Endothelial cell of umbilical vein (primary cell): ENCODE measurements around the gene SLC24A3. TPM values are rescaled to one million over a fixed set of nuclear protein-coding genes. Genes with fewer than 3 reads are reported as not detected.

Experiments
- BruUV-seq: library from RNA; stranded (reverse); fragments of 400-500 nt; replicated peaks from 2 replicates; lab custom pipeline; 2021; lab: Mats Ljungman, UMichigan
- CTCF ChIA-PET: fragments of 300-600, 350-600 bp; sonication (Branson Sonifier 250); formaldehyde crosslinking; loops from one replicate; lab custom pipeline; 2021; ENCODE audit warnings: antibody characterized with exemption, inconsistent platforms; lab: Charles Lee
- POLR2A ChIA-PET: fragments of 300-600, 350-600 bp; sonication (Branson Sonifier 250); formaldehyde crosslinking; loops from one replicate; lab custom pipeline; 2021; ENCODE audit warnings: antibody characterized with exemption, inconsistent platforms; lab: Charles Lee
- DNase-seq: peaks from one replicate; pipeline ENCODE4 v3.0.0-alpha.2; 2011; ENCODE audit warnings: low read depth, low spot score
- FAIRE-seq: peaks from 2 replicates; lab custom pipeline; 2011; peaks lifted over from hg19 to GRCh38; lab: Jason Lieb, UNC
- H2AFZ ChIP-seq: 2 replicates; pipeline ENCODE4 v1.6.0; 2012; ENCODE audit warnings: low read depth, low read length, control low read depth, inconsistent platforms
- H3K27ac ChIP-seq: 2 replicates; pipeline ENCODE4 v1.5.1; 2011; ENCODE audit warnings: low read depth, mild to moderate bottlenecking, control low read depth, low read length, moderate library complexity; ENCODE audit not compliant: insufficient read depth
- H3K27me3 ChIP-seq, 2 experiments: 2 replicates each; pipeline versions ENCODE4 v1.6.0 to v1.6.1; 2011; ENCODE audit warnings: low read length in 2 of 2, mixed read lengths in 1 of 2; ENCODE audit not compliant: control insufficient read depth in 2 of 2, insufficient read depth in 2 of 2
- H3K36me3 ChIP-seq, 2 experiments: 2 replicates in 1 of 2; 3 replicates in 1 of 2; pipeline ENCODE4 v1.5.1; 2011; ENCODE audit warnings: low read length in 2 of 2, mild to moderate bottlenecking in 1 of 2, moderate library complexity in 1 of 2; ENCODE audit not compliant: control insufficient read depth in 2 of 2, insufficient read depth in 2 of 2; ENCODE audit errors: extremely low read depth in 1 of 2
- H3K4me1 ChIP-seq: 3 replicates; pipeline ENCODE4 v1.5.1; 2011; ENCODE audit warnings: mild to moderate bottlenecking, low read length; ENCODE audit not compliant: control insufficient read depth, insufficient read depth; ENCODE audit errors: extremely low read depth
- H3K4me2 ChIP-seq: 2 replicates; pipeline ENCODE4 v1.6.1; 2011; ENCODE audit warnings: low read length, control low read depth, mixed read lengths; ENCODE audit not compliant: insufficient read depth
- H3K4me3 ChIP-seq, 3 experiments: fragments of 200-600 bp in 1 of 3; sonication (generic), shearing (Covaris generic) in 1 of 3; replicated peaks in 1 of 3; 2 replicates each; pipeline ENCODE4 v1.5.1; 2011 to 2016; ENCODE audit warnings: control low read depth in 3 of 3, low read length in 3 of 3, mild to moderate bottlenecking in 2 of 3, inconsistent platforms in 1 of 3, low read depth in 1 of 3, moderate library complexity in 1 of 3; ENCODE audit not compliant: insufficient read depth in 1 of 3
- H3K79me2 ChIP-seq: 2 replicates; pipeline ENCODE4 v1.6.0; 2012; ENCODE audit warnings: low read length, inconsistent platforms; ENCODE audit not compliant: control insufficient read depth, insufficient read depth
- H3K9ac ChIP-seq: replicated peaks from 2 replicates; pipeline ENCODE3; 2011; ENCODE audit warnings: low read length, control low read depth; ENCODE audit not compliant: insufficient read depth; ENCODE audit errors: extremely low read depth
- H3K9me1 ChIP-seq: replicated peaks from 3 replicates; pipeline ENCODE4 v1.6.0; 2011; ENCODE audit warnings: mild to moderate bottlenecking, low read length; ENCODE audit not compliant: control insufficient read depth, insufficient read depth; ENCODE audit errors: extremely low read depth
- H3K9me3 ChIP-seq: replicated peaks from 2 replicates; pipeline ENCODE4 v1.5.1; 2012; ENCODE audit warnings: low read length, inconsistent platforms; ENCODE audit not compliant: control insufficient read depth, insufficient read depth
- H4K20me1 ChIP-seq: replicated peaks from 2 replicates; pipeline ENCODE3; 2011; ENCODE audit warnings: mild to moderate bottlenecking, low read length; ENCODE audit not compliant: control insufficient read depth, insufficient read depth; ENCODE audit errors: extremely low read depth
- CTCF ChIP-seq, 2 donors: IDR thresholded peaks; 1 replicate in 1 of 2; 2 replicates in 1 of 2; pipeline ENCODE4 v1.5.1; 2011; ENCODE audit warnings: low read length in 2 of 2, mild to moderate bottlenecking in 2 of 2, moderate library complexity in 2 of 2, control low read depth in 1 of 2, inconsistent platforms in 1 of 2, low read depth in 1 of 2; ENCODE audit not compliant: insufficient read depth in 1 of 2; ENCODE audit errors: extremely low read depth in 1 of 2
- EZH2 ChIP-seq: IDR thresholded peaks from 2 replicates; pipeline ENCODE4 v1.6.1; 2012; ENCODE audit warnings: borderline replicate concordance, low read depth, mild to moderate bottlenecking, moderate library complexity, low read length, inconsistent platforms; ENCODE audit not compliant: severe bottlenecking
- FOS ChIP-seq: IDR thresholded peaks from 2 replicates; pipeline ENCODE4 v1.6.1; 2011; ENCODE audit warnings: mild to moderate bottlenecking, low read length, moderate library complexity, borderline replicate concordance; ENCODE audit not compliant: insufficient read depth
- GATA2 ChIP-seq: IDR thresholded peaks from 2 replicates; pipeline ENCODE4 v1.7.0; 2011; ENCODE audit warnings: low read depth, mild to moderate bottlenecking, moderate library complexity, mixed read lengths, low read length; ENCODE audit not compliant: insufficient read length, insufficient read depth
- MAX ChIP-seq: IDR thresholded peaks from 2 replicates; pipeline ENCODE4 v1.6.1; 2011; ENCODE audit not compliant: insufficient read depth, insufficient read length
- MYC ChIP-seq: IDR thresholded peaks from one replicate; pipeline ENCODE4 v1.6.1; 2011; ENCODE audit warnings: mild to moderate bottlenecking, low read depth, low read length
- POLR2A ChIP-seq: IDR thresholded peaks from 2 replicates; pipeline ENCODE4 v1.6.1; 2012; ENCODE audit warnings: low read depth, mild to moderate bottlenecking, control low read depth, low read length
- POLR2AphosphoS5 ChIP-seq: IDR thresholded peaks from 2 replicates; pipeline ENCODE4 v1.6.1; 2012; ENCODE audit warnings: low read depth, mild to moderate bottlenecking, control low read depth, low read length, moderate library complexity; ENCODE audit not compliant: insufficient read depth
- dilution Hi-C: fragments of 300-500 bp; cut with MboI; formaldehyde crosslinking; loops from one replicate; pipeline ENCODE4 v1.15.0; 2019; ENCODE audit warnings: low sequenced_read_pairs; ENCODE audit not compliant: extremely low pct_ligation_motif_present
- intact Hi-C: fragments of 100-400 bp; cut with micrococcal nuclease; formaldehyde crosslinking; loops from one replicate; pipeline ENCODE4 v1.10.0; 2022
- polyA plus RNA-seq, 4 experiments: library from polyadenylated mRNA; depleted of rRNA in 3 of 4; stranded (reverse) in 3 of 4; unstranded in 1 of 4; fragments of >200 nt; gene quantifications; 2 replicates each; pipeline versions ENCODE4 v1.2.1 to v1.2.3, GENCODE V29; 2011 to 2012; ENCODE audit warnings: missing spikeins in 1 of 4
- total RNA-seq: library from RNA; stranded (reverse); gene quantifications from 2 replicates; pipeline ENCODE4 v1.2.3, GENCODE V29; 2021

The SLC24A3 gene
- total and polyA plus RNA-seq, 2 donors (not counting 3 experiments of a cell fraction or from before 2014, with no cell fraction given) = not detected

DNA sequence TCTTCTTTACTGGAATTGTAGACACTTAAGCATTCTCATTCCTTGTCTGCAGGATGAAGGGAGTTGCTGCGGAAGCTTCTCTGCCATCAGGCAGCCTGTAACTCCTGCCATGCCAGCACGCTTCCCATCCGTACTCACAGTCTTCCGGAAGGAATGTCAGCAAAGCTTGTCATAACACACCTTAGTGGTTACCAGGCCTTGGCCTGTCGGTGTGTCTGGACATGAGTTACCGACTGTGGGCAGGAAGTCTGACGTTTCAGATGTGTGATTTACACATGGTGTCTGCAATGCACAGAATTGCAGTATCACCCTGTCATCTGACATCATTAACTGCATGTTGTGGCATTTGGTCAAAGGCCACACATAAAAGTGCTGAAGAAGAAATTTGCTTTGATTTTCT, 102.2 kb downstream of the SLC24A3 start:
- Histone ChIP-seq H3K9me1 (no peaks in the 10 kb centered on the region), H3K4me3 (no peak overlapping the region), H3K36me3 (no peaks in the 10 kb centered on the region), H3K4me2 (no peak overlapping the region), H3K4me1 (no peaks in the 10 kb centered on the region), H3K9me3 (no peaks in the 10 kb centered on the region), H3K27me3 (no peaks in the 10 kb centered on the region), H3K27ac (no peak overlapping the region), H3K79me2 (no peaks in the 10 kb centered on the region), H2AFZ (no peak overlapping the region), H3K9ac (no peak overlapping the region), H4K20me1 (no peaks in the 10 kb centered on the region)
- dilution Hi-C loops = no loop called here
- no peak for FAIRE-seq
- intact Hi-C loops = no loop called here
- CTCF ChIA-PET = no interaction called here
- BruUV-seq = no TSS peak
- no peak for TF ChIP-seq MAX
- no peak for TF ChIP-seq FOS
- TF ChIP-seq GATA2 = no peak
- TF ChIP-seq POLR2A = no peak
- TF ChIP-seq POLR2AphosphoS5 = no peak
- TF ChIP-seq EZH2 = no peak
- no peak for DNase-seq
- POLR2A ChIA-PET = no interaction called here

- intact Hi-C loops = no loop called here
Measured at GRCh38 chr20:19317237-19318069, 105.0 kb downstream of the SLC24A3 start.

More at GRCh38 chr20:19317237-19318069, 105.0 kb downstream of the SLC24A3 start:
- Histone ChIP-seq H4K20me1 (no peaks in the 10 kb centered on the region), H3K9ac (no peak overlapping the region), H3K27me3 (no peaks in the 10 kb centered on the region), H3K4me3 (no peak overlapping the region), H3K9me3 (no peaks in the 10 kb centered on the region), H3K4me1 (no peaks in the 10 kb centered on the region), H2AFZ (no peak overlapping the region), H3K36me3 (no peaks in the 10 kb centered on the region), H3K79me2 (no peaks in the 10 kb centered on the region), H3K27ac (no peak overlapping the region), H3K9me1 (no peaks in the 10 kb centered on the region), H3K4me2 (no peak overlapping the region)
- BruUV-seq = no TSS peak
- dilution Hi-C loops = no loop called here
- FAIRE-seq (no peak), DNase-seq (no peak)
- POLR2A ChIA-PET = no interaction called here
- CTCF ChIA-PET = no interaction called here
- TF ChIP-seq POLR2A = no peak
- no peak for TF ChIP-seq MAX
- no peak for TF ChIP-seq GATA2
- TF ChIP-seq MYC = no peak
- no peak for TF ChIP-seq CTCF (IDR thresholded peaks at IDR 0.05; ENCODE audit: extremely low read depth in 1 of 2, insufficient read depth in 1 of 2, low read depth in 1 of 2, low read length in 2 of 2)
- no peak for TF ChIP-seq POLR2AphosphoS5
- no peak for TF ChIP-seq FOS
